GM19351 (cell line): ENCODE data around the gene IL17B.

Source experiments
- ATAC-seq: cut with Tn5 transposase; IDR thresholded peaks from one replicate; pipeline ENCODE4 v1.9.1; 2021; ENCODE audit warnings: mild to moderate bottlenecking, moderate library complexity; ENCODE audit not compliant: unreplicated experiment

IL17B gene

GRCh38 chr5:149379177-149379761 lies at the start of gene IL17B:
Gene IL17B (minus strand): TSS chr5:149379292. CDS start chr5:149379225, 67 bp downstream.
- no peak for ATAC-seq

GRCh38 chr5:149428032-149428431 lies 48.9 kb upstream of the IL17B start:
- ATAC-seq = no peak

GRCh38 chr5:149427374-149427773 lies 48.3 kb upstream of the IL17B start:
- no peak for ATAC-seq

- ATAC-seq = no peak
These were observed 47.8 kb upstream of the IL17B start for GRCh38 chr5:149426931-149427330.

- ATAC-seq = no peak
These were observed 46.6 kb upstream of the IL17B start for GRCh38 chr5:149425729-149426128.

- no peak for ATAC-seq
These were observed 45.6 kb upstream of the IL17B start for GRCh38 chr5:149424371-149425315.

- ATAC-seq = no peak
These were observed 44.7 kb upstream of the IL17B start for GRCh38 chr5:149423794-149424268.

- no peak for ATAC-seq
These were observed 44.1 kb upstream of the IL17B start for GRCh38 chr5:149423049-149423793.

- ATAC-seq = no peak
These were observed 43.4 kb upstream of the IL17B start for GRCh38 chr5:149422366-149423048.

- no peak for ATAC-seq
These were observed 42.7 kb upstream of the IL17B start for GRCh38 chr5:149421834-149422233.

- no peak for ATAC-seq
These were observed 42.2 kb upstream of the IL17B start for GRCh38 chr5:149421372-149421685.

GRCh38 chr5:149420545-149421371 lies 41.7 kb upstream of the IL17B start:
- ATAC-seq = no peak

- no peak for ATAC-seq
These were observed 40.9 kb upstream of the IL17B start for GRCh38 chr5:149419859-149420544.

- no peak for ATAC-seq
These were observed 40.4 kb upstream of the IL17B start for GRCh38 chr5:149419532-149419858.

- ATAC-seq = no peak
These were observed 39.9 kb upstream of the IL17B start for GRCh38 chr5:149418910-149419531.

- no peak for ATAC-seq
These were observed 38.7 kb upstream of the IL17B start for GRCh38 chr5:149417711-149418368.

- no peak for ATAC-seq
These were observed 38.1 kb upstream of the IL17B start for GRCh38 chr5:149416987-149417710.
